ENCODE measurements around the gene BRD3. TPM values are rescaled to one million over a fixed set of nuclear protein-coding genes. Genes with fewer than 3 reads are reported as not detected.

The BRD3 gene
- total RNA-seq, 1 experiment from 2014 or later, result 57.5 TPM

DNA sequence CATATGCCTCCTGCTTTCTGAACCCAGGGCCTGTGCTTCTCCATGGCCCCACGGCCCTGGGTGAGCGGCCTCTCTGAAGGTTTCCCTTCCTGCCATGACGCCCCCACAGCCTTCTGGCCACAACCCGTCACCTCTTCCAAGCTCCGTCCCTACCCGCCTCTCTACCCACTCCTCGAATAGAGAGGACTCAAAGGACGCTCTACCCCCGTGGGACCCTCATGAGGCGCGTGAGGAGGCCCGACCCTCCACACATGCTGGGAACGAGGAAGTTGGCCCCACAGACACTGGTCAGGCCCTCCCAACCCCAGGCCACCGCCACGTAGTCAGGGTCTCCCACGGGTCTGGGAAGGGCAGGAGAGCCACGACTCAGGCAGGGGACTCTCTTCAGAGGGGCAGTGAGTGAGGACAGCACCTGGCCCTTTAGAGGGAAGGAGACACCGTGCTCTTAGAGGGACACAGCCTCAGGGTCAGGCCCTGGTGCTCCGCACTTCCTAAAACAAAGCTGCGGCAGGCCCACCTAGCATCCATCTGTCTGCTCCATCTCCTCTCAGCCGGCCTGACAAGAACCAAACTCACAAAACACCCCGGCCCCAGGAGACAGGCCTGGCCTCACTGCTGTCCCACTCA is 5.3 kb downstream of the BRD3 start:
- no peaks in the 10 kb centered on the region for H3K27me3 Mint-ChIP-seq (ENCODE audit: insufficient read depth, unreplicated experiment)
- H3K4me1 ChIP-seq, result peaks cover 7% of the 10 kb centered on the region
- ChIA-PET POLR2A (no interaction called here), CTCF (no interaction called here)
- no peaks in the 10 kb centered on the region for H3K4me1 Mint-ChIP-seq (ENCODE audit: low read depth, unreplicated experiment)
- no peaks in the 10 kb centered on the region for H3K9me3 ChIP-seq
- no peak overlapping the region for H3K4me3 Mint-ChIP-seq (ENCODE audit: unreplicated experiment)
- H3K27me3 ChIP-seq (replicated peaks; ENCODE audit: control insufficient read depth, insufficient read depth, low read length), result no peaks in the 10 kb centered on the region
- peak in 1 of 2 experiments; percentile 30 for DNase-seq
- H3K4me3 ChIP-seq (ENCODE audit: low read depth, low read length), result no peak overlapping the region
- H3K27ac Mint-ChIP-seq (ENCODE audit: unreplicated experiment), result no peak overlapping the region
- H3K36me3 ChIP-seq (ENCODE audit: control insufficient read depth, insufficient read depth, low read length), result no peaks in the 10 kb centered on the region
- H3K9me3 Mint-ChIP-seq (ENCODE audit: unreplicated experiment), result no peaks in the 10 kb centered on the region
- TF ChIP-seq, protein P1, sequence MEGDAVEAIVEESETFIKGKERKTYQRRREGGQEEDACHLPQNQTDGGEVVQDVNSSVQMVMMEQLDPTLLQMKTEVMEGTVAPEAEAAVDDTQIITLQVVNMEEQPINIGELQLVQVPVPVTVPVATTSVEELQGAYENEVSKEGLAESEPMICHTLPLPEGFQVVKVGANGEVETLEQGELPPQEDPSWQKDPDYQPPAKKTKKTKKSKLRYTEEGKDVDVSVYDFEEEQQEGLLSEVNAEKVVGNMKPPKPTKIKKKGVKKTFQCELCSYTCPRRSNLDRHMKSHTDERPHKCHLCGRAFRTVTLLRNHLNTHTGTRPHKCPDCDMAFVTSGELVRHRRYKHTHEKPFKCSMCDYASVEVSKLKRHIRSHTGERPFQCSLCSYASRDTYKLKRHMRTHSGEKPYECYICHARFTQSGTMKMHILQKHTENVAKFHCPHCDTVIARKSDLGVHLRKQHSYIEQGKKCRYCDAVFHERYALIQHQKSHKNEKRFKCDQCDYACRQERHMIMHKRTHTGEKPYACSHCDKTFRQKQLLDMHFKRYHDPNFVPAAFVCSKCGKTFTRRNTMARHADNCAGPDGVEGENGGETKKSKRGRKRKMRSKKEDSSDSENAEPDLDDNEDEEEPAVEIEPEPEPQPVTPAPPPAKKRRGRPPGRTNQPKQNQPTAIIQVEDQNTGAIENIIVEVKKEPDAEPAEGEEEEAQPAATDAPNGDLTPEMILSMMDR (IDR thresholded peaks at IDR 0.05; ENCODE audit: insufficient read depth in 1 of 2, low read depth in 1 of 2, low read length in 1 of 2, severe bottlenecking in 1 of 2, unreplicated experiment in 1 of 2), result no peak
- no TSS peak for BruUV-seq (replicated peaks)
- H3K36me3 Mint-ChIP-seq (ENCODE audit: insufficient read depth, unreplicated experiment), result peaks cover 11% of the 10 kb centered on the region
- intact Hi-C loops (cut with micrococcal nuclease; ENCODE audit: unreplicated experiment), result no loop called here

DNA sequence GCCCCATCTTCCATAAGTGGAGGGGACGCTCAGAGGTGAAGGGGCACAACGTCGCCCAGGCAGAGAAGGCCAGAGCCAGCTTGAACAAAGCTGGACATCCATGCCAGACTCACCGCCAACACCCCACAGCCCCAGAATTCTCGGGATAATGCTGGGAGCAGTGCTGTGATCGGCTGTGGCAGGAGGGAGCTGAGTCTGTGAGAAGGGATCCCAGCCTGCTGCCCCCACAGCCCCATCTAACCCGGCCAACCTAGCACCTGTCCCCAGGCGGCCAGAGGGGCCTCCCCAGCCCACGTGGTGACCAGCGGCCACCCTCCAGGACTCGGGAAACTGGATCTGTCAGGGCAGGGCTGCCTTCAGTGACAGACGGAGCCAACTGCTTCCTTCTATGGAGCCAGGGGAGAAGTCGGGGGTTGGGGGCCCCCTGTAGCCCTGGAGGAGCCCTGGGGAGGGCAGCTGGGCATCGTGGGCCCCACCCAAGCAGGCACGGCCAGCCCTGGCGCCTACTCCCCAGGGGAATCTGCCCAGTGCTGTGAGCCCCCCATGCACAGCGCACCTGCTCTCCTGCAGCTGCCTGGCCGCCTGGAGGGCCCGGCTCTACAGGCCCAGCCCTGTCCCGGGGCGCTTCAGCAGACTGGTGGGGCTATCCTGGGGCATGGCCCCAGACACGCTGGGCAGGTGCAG is 6.0 kb downstream of the BRD3 start:
- no peaks in the 10 kb centered on the region for H3K4me1 Mint-ChIP-seq (ENCODE audit: low read depth, unreplicated experiment)
- Histone ChIP-seq H3K27me3 (replicated peaks; ENCODE audit: control insufficient read depth, insufficient read depth, low read length) (no peaks in the 10 kb centered on the region), H3K4me3 (ENCODE audit: low read depth, low read length) (no peak overlapping the region), H3K9me3 (no peaks in the 10 kb centered on the region), H3K4me1 (peaks cover 7% of the 10 kb centered on the region), H3K36me3 (ENCODE audit: control insufficient read depth, insufficient read depth, low read length) (no peaks in the 10 kb centered on the region)
- H3K36me3 Mint-ChIP-seq (ENCODE audit: insufficient read depth, unreplicated experiment), result peaks cover 13% of the 10 kb centered on the region
- ChIA-PET CTCF (no interaction called here), POLR2A (no interaction called here)
- no peak overlapping the region for H3K27ac Mint-ChIP-seq (ENCODE audit: unreplicated experiment)
- H3K4me3 Mint-ChIP-seq (ENCODE audit: unreplicated experiment), result no peak overlapping the region
- BruUV-seq (replicated peaks), result no TSS peak
- TF ChIP-seq, protein P1 (IDR thresholded peaks at IDR 0.05; ENCODE audit: insufficient read depth in 1 of 2, low read depth in 1 of 2, low read length in 1 of 2, severe bottlenecking in 1 of 2, unreplicated experiment in 1 of 2), result no peak
- no peaks in the 10 kb centered on the region for H3K9me3 Mint-ChIP-seq (ENCODE audit: unreplicated experiment)
- intact Hi-C loops (cut with micrococcal nuclease; ENCODE audit: unreplicated experiment), result no loop called here
- no peak for DNase-seq
- H3K27me3 Mint-ChIP-seq (ENCODE audit: insufficient read depth, unreplicated experiment), result no peaks in the 10 kb centered on the region

DNA sequence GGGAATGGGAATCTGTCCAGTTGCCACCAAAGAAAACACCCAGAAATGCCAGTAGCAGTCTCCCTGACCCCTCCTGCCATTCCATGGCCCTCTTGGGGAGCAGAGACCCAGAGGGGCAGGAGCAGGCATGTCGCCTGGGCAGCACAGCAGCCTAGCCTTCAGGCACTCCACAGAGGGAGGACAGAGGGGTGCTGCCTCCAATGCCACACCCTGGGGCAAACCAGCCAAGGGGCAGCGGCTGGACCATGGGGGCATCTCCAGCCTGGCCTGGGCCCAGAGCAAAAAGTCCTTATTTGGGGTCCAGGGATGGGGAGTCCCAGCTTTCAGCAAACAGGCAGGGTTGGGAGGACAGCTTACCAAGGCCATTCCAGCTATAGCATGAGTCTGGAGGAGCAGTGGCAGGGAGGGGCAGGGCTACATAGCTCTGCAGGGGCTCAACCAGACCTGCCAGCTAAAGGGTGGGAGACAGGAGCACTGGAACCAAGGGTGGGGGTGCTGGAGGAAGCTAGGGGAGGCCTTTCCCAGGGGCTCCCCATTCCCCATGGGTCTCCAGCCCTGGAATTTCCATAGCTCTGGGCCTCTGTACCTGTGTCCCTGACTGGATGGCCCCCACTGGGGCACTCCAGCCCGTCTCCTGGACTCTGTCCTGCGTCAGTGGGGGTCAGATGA is 6.7 kb downstream of the BRD3 start:
- no peaks in the 10 kb centered on the region for H3K9me3 ChIP-seq
- no peaks in the 10 kb centered on the region for H3K27me3 ChIP-seq (replicated peaks; ENCODE audit: control insufficient read depth, insufficient read depth, low read length)
- Mint-ChIP-seq H3K4me3 (ENCODE audit: unreplicated experiment) (no peak overlapping the region), H3K27me3 (ENCODE audit: insufficient read depth, unreplicated experiment) (no peaks in the 10 kb centered on the region), H3K9me3 (ENCODE audit: unreplicated experiment) (no peaks in the 10 kb centered on the region), H3K27ac (ENCODE audit: unreplicated experiment) (no peak overlapping the region), H3K4me1 (ENCODE audit: low read depth, unreplicated experiment) (no peaks in the 10 kb centered on the region), H3K36me3 (ENCODE audit: insufficient read depth, unreplicated experiment) (peaks cover 19% of the 10 kb centered on the region)
- ChIA-PET CTCF (no interaction called here), POLR2A (no interaction called here)
- H3K4me1 ChIP-seq, result peaks cover 7% of the 10 kb centered on the region
- BruUV-seq (replicated peaks), result no TSS peak
- H3K36me3 ChIP-seq (ENCODE audit: control insufficient read depth, insufficient read depth, low read length), result no peaks in the 10 kb centered on the region
- TF ChIP-seq, protein P1 (IDR thresholded peaks at IDR 0.05; ENCODE audit: insufficient read depth in 1 of 2, low read depth in 1 of 2, low read length in 1 of 2, severe bottlenecking in 1 of 2, unreplicated experiment in 1 of 2), result no peak
- no peak for DNase-seq
- intact Hi-C loops (cut with micrococcal nuclease; ENCODE audit: unreplicated experiment), result no loop called here
- H3K4me3 ChIP-seq (ENCODE audit: low read depth, low read length), result no peak overlapping the region
